Measurements from ENCODE around the gene PRKAR1A.
"Not testable (repeated sequence)": the region's sequence is repeated elsewhere in the genome, so short reads cannot be mapped to it uniquely, and the experiment has no call there.

The PRKAR1A gene

GRCh38 chr17:68511671-68512246 is 471 bp upstream of the PRKAR1A start:
- peak; percentile 80 for DNase-seq

- DNase-seq = peak; percentile 21
Observed at GRCh38 chr17:68512960-68513474, 787 bp downstream of the PRKAR1A start.

GRCh38 chr17:68513932-68514331 is 1.7 kb downstream of the PRKAR1A start:
- DNase-seq = peak; percentile 39

- DNase-seq = no peak
Observed at GRCh38 chr17:68514831-68515635, 2.8 kb downstream of the PRKAR1A start.

- no peak for DNase-seq
Observed at GRCh38 chr17:68516732-68517131, 4.5 kb downstream of the PRKAR1A start.

- not testable (repeated sequence) for DNase-seq
Observed at GRCh38 chr17:68517605-68518004, 5.4 kb downstream of the PRKAR1A start.

- no peak for DNase-seq
Observed at GRCh38 chr17:68518063-68518815, 6.0 kb downstream of the PRKAR1A start.

GRCh38 chr17:68519051-68519450 is 6.8 kb downstream of the PRKAR1A start:
- not testable (repeated sequence) for DNase-seq

GRCh38 chr17:68519911-68520310 is 7.7 kb downstream of the PRKAR1A start:
- DNase-seq = no peak

GRCh38 chr17:68522266-68522665 is 10.0 kb downstream of the PRKAR1A start:
- DNase-seq = no peak

GRCh38 chr17:68526548-68526947 is 14.3 kb downstream of the PRKAR1A start:
- DNase-seq = no peak

- DNase-seq = no peak
Observed at GRCh38 chr17:68527314-68527713, 15.1 kb downstream of the PRKAR1A start.

- DNase-seq = no peak
Observed at GRCh38 chr17:68531252-68531651, 19.0 kb downstream of the PRKAR1A start.

GRCh38 chr17:68532826-68533225 is 20.6 kb downstream of the PRKAR1A start:
- no peak for DNase-seq

- no peak for DNase-seq
Observed at GRCh38 chr17:68533887-68534694, 21.9 kb downstream of the PRKAR1A start.

- no peak for DNase-seq
Observed at GRCh38 chr17:68534695-68535088, 22.5 kb downstream of the PRKAR1A start.

GRCh38 chr17:68535922-68536321 is 23.7 kb downstream of the PRKAR1A start:
- no peak for DNase-seq

GRCh38 chr17:68539548-68540467 is 27.6 kb downstream of the PRKAR1A start:
- no peak for DNase-seq

- DNase-seq = no peak
Observed at GRCh38 chr17:68540981-68541380, 28.8 kb downstream of the PRKAR1A start.

GRCh38 chr17:68541816-68542215 is 29.6 kb downstream of the PRKAR1A start:
- no peak for DNase-seq

GRCh38 chr17:68542698-68543463 is 30.7 kb downstream of the PRKAR1A start:
- no peak for DNase-seq
